HEK293T (cell line): ENCODE data around the gene ARHGEF6.

Source experiments
- HDGF ChIP-seq: fragments of 450-650 bp; IDR thresholded peaks from 2 replicates; pipeline ENCODE4 v1.6.1; 2017; ENCODE audit warnings: antibody characterized with exemption, borderline replicate concordance
- L3MBTL2 ChIP-seq: fragments of 450-650 bp; conservative IDR thresholded peaks from 2 replicates; pipeline ENCODE4 v1.6.1; 2016; ENCODE audit warnings: mild to moderate bottlenecking
- SUZ12 ChIP-seq: fragments of 450-650 bp; IDR thresholded peaks from 2 replicates; pipeline ENCODE4 v1.6.1; 2016; ENCODE audit warnings: mild to moderate bottlenecking
- TARDBP ChIP-seq: fragments of 450-650 bp; IDR thresholded peaks from 2 replicates; pipeline ENCODE4 v1.6.1; 2016

GRCh38 chrX:136687457-136687856, 93.3 kb downstream of the ARHGEF6 start:
- TF ChIP-seq SUZ12 (no peak), HDGF (no peak), TARDBP (no peak), L3MBTL2 (no peak)
